KOPT-K1 (cell line): ENCODE measurements around the gene PKIB.
"Not testable (repeated sequence)": the region's sequence is repeated elsewhere in the genome, so short reads cannot be mapped to it uniquely, and the experiment has no call there.

Experiments used
- H3K27ac ChIP-seq: fragments of 200-600 bp; sonication (generic); 2 replicates; pipeline ENCODE4 v1.5.1; 2016; ENCODE audit warnings: antibody characterized with exemption, mild to moderate bottlenecking, low read depth, low read length; ENCODE audit not compliant: poor library complexity, severe bottlenecking
- H3K36me3 ChIP-seq: fragments of 200-600 bp; sonication (generic); 2 replicates; pipeline ENCODE4 v1.5.1; 2017; ENCODE audit warnings: antibody characterized with exemption, mild to moderate bottlenecking, low read length, moderate library complexity; ENCODE audit not compliant: insufficient read depth
- H3K9me3 ChIP-seq: fragments of 200-600 bp; sonication (generic); 2 replicates; pipeline ENCODE4 v1.5.1; 2017; ENCODE audit warnings: antibody characterized with exemption, low read length, mild to moderate bottlenecking; ENCODE audit not compliant: insufficient read depth, poor library complexity, severe bottlenecking

Gene PKIB

DNA sequence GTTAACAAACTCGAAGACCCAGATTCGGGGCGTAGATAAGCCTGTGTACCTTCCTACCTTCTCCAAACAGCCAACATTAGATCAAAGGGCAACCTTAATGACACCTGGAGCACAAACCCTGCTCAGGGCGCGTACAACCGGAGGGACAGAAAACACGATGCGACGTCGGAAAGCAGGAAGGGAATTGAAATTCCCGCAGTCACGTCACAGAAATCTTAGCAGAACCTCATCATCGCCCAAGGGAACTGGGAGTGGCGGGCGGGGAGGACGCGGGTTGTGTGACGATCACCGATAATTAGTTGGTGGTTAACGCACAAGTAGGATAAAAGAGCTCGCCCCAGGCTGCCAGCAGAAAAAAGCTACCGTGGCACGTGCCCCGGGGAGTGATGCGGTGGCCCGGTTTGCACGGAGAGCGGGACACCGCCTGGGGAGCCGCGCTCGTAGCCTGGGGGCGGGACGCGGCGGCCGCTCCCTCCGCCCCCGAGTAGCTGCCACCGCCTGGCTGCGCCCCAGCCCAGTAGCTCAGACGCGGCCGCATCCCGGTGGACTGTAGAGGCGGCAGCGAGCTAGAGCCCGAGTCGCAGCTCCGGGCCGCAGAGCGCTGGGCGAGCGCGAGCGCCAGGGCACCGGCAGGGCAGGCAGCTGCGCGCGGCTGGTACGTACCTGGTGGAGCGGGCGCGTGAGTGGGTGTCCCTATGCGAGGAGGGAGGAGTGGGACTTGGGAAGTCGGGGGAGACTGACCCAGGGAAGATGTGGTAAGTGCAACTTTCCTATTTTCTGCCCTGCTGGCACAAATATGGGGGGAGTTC lies at the start of gene PKIB:
Gene PKIB (plus strand): TSS at position 525 of the 809 bp plus-strand sequence. CDS start 107,390 bp downstream, outside the sequence.
- Histone ChIP-seq H3K27ac (no peak within 1 kb of the TSS), H3K36me3 (no peaks in the 10 kb centered on the region)

DNA sequence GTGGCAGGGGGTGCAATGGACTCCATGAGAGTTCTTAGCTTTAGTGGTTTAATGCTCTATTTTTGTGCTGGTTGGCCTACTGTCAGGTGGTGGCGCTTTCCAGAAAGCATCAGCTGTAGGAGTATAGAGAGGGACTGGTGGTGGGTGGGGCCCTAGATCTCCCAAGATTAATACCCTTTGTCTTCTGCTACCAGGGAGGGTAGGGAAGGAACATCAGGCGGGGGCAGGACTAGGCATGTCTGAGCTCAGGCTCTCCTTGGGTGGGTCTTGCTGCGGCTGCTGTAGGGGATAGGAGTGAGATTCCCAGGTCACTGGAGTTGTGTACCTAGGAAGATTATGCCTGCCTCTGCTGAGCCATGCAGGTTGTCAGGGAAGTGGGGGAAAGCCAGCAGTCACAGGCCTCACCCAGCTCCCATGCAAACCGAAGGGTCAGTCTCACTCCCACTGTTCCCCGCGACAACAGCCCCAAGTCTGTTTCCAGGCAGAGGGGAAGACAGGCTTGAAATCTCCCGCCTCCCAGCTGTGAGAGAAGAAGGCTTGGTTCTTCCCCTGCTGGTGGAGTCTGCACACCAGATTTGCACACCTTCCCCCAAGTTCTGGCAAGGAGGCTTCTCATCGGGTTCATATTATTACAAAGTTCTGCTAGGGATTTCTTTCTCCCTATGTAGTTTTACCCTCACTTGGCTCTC lies 46.7 kb upstream of the PKIB start:
- Histone ChIP-seq H3K27ac (no peak overlapping the region), H3K9me3 (no peaks in the 10 kb centered on the region), H3K36me3 (no peaks in the 10 kb centered on the region)

More for the DNA sequence above, at the start of gene PKIB:
- no peaks in the 10 kb centered on the region for H3K9me3 ChIP-seq

DNA sequence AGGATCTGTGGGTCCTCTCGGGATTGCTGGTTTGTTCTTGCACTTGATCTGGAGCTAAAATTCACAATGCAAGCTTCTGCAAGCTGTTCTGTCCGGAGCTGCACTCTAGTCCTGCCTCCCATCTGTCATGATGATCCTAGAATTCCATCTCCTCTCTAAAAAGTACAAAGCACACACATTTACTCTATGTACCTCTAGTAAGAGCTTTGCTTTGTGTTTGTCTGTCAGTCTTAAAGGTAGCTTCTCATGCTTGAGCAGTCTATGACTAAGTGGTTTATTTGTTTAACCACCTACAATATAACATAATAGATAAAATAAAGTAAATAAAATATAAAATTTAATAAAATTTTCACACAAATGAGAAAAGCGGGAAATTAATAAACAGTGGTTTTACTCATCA lies 46.0 kb upstream of the PKIB start:
- H3K27ac ChIP-seq: no peak overlapping the region
- H3K9me3 ChIP-seq: no peaks in the 10 kb centered on the region
- H3K36me3 ChIP-seq: no peaks in the 10 kb centered on the region

DNA sequence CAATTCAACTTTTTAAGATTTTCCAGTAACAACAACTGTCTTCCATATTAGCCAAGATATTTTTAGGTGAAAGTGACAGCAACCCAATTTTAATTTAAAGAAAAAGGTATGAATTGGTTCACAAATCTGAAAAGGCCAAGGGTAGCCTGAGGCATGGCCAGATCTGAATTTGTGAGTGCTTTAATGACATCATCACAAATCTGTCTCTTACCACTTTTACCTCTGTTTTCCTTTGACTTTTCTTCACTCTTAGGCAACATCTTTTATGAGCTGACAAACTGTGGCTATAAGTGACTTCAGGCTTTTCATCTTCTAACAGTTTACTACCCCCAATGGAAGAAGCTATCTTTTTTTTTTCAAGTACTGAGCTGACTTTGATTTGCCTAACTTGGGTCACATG lies 44.5 kb upstream of the PKIB start:
- no peaks in the 10 kb centered on the region for H3K36me3 ChIP-seq
- no peak overlapping the region for H3K27ac ChIP-seq
- no peaks in the 10 kb centered on the region for H3K9me3 ChIP-seq

DNA sequence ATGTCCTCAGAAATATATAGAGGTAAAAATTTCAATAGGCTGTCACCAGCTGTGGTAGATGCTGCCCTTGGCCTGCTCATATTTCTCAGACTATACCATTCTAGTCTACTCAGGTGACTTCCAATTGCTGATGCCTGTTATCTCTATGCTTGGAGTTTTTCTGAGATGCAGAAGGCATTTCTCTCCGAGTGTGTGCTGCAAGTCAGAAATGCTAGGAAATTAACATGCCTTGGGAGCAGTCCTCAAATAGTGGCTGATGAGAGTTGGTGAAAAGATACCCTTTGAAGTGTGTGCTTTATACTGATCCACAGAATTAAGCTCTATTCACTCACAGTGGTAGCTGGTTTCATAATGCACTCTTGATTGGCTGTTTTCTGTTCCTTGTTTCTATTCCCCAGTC lies 43.2 kb upstream of the PKIB start:
- H3K36me3 ChIP-seq: no peaks in the 10 kb centered on the region
- no peak overlapping the region for H3K27ac ChIP-seq
- no peaks in the 10 kb centered on the region for H3K9me3 ChIP-seq

- Histone ChIP-seq H3K9me3 (no peaks in the 10 kb centered on the region), H3K36me3 (no peaks in the 10 kb centered on the region)
Measured at GRCh38 chr6:122568350-122568749, 41.9 kb upstream of the PKIB start.

GRCh38 chr6:122568797-122569221 lies 41.4 kb upstream of the PKIB start:
- Histone ChIP-seq H3K36me3 (no peaks in the 10 kb centered on the region), H3K27ac (no peak overlapping the region), H3K9me3 (no peaks in the 10 kb centered on the region)

More at GRCh38 chr6:122568350-122568749, 41.9 kb upstream of the PKIB start:
- H3K27ac ChIP-seq: no peak overlapping the region

GRCh38 chr6:122569230-122569771 lies 40.9 kb upstream of the PKIB start:
- H3K36me3 ChIP-seq: no peaks in the 10 kb centered on the region
- H3K9me3 ChIP-seq: no peaks in the 10 kb centered on the region
- no peak overlapping the region for H3K27ac ChIP-seq

GRCh38 chr6:122571888-122572287 lies 38.3 kb upstream of the PKIB start:
- no peaks in the 10 kb centered on the region for H3K9me3 ChIP-seq

DNA sequence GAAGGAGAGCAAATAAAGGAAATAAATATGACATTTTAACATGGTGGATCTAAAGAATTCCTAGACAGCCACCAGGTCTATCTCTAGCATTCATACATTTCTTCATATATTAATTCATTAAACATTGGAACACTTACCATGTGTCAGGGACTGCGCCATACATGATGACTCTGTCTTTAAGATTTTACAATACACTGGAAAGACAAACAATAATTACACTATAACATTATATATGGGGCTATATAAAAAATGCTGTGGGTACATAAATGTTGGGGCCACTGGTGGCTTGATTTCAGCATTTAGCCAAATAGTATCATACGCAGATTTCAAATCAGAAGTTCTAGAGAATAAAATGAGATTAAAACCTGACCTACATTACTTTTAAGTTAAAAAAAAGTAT lies 33.3 kb upstream of the PKIB start:
- Histone ChIP-seq H3K36me3 (no peaks in the 10 kb centered on the region), H3K27ac (no peak overlapping the region), H3K9me3 (no peaks in the 10 kb centered on the region)

More at GRCh38 chr6:122571888-122572287, 38.3 kb upstream of the PKIB start:
- no peak overlapping the region for H3K27ac ChIP-seq
- H3K36me3 ChIP-seq: no peaks in the 10 kb centered on the region

DNA sequence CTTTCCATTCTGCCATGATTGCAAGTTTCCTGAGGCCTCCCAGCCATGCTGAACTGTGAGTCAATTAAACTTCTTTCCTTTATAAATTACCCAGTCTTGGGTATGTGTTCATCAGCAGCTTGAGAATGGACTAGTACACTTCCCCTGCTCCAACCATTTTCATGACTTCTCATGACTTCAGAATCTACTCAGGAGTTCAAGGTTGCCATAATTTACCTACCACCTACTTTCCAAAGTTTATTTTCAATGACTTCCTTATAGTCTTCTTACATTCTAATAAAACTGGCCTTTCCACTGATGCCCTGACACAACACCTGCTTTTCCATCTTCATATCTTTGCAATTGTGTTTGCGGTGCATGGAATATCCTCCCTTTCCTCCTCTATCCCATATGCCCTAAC lies 31.2 kb upstream of the PKIB start:
- no peaks in the 10 kb centered on the region for H3K9me3 ChIP-seq
- no peaks in the 10 kb centered on the region for H3K36me3 ChIP-seq
- no peak overlapping the region for H3K27ac ChIP-seq

DNA sequence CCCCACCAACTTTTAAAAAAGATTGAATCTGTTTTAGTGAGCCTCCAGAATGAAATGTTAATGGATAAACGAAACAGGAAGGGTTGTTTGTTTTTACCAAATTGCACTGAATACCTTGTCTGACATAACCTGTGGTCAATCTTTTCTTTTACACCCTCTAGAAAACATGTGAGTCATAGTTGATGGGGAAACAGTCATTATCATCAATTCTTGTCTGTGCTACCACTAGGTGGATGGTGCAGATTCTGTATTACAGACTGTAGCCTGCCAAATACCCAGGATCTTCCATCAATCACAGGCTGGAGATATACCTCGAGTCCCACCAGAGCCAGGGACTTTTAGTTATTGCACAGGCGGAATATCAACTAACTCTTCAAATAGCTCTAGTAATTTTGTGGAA lies 29.5 kb upstream of the PKIB start:
- no peaks in the 10 kb centered on the region for H3K9me3 ChIP-seq
- no peaks in the 10 kb centered on the region for H3K36me3 ChIP-seq
- H3K27ac ChIP-seq: no peak overlapping the region

DNA sequence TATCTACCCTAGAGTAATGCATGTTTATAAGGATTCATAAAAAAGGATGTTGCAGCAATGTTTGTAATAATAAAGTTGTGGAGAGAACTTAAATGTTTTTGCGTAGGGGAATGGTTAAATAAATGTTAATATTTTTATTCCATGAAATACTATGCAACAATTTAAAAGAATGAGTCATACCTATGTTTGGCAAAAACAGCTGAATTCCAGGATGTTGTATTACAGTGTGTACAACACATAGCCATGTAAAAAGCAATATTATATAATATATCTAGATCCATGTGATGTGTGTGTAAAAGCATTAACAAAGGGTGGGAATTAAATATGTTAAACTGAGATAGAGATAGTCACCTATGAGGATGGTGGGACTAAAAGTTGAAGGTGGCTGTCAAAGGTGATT lies 21.1 kb upstream of the PKIB start:
- no peak overlapping the region for H3K27ac ChIP-seq
- no peaks in the 10 kb centered on the region for H3K9me3 ChIP-seq
- no peaks in the 10 kb centered on the region for H3K36me3 ChIP-seq

- not testable (repeated sequence) for H3K27ac ChIP-seq, H3K9me3 ChIP-seq, H3K36me3 ChIP-seq
Measured at GRCh38 chr6:122598295-122598694, 11.9 kb upstream of the PKIB start.

- Histone ChIP-seq H3K36me3 (no peaks in the 10 kb centered on the region), H3K9me3 (no peaks in the 10 kb centered on the region), H3K27ac (no peak overlapping the region)
Measured at GRCh38 chr6:122604676-122605075, 5.5 kb upstream of the PKIB start.
